NCI-H510A treated with DMSO at 0.1 percent for 48 hours (cell line): Measurements from ENCODE around the gene ARHGAP6.
A peak's percentile ranks its signal among the peaks of the same experiment; 100 is the strongest.
"Not testable (repeated sequence)": the region's sequence is repeated elsewhere in the genome, so short reads cannot be mapped to it uniquely, and the experiment has no call there.

Source experiments
- DNase-seq: peaks from one replicate; lab custom pipeline; 2025; lab: John Stamatoyannopoulos, UW

The ARHGAP6 gene

DNA sequence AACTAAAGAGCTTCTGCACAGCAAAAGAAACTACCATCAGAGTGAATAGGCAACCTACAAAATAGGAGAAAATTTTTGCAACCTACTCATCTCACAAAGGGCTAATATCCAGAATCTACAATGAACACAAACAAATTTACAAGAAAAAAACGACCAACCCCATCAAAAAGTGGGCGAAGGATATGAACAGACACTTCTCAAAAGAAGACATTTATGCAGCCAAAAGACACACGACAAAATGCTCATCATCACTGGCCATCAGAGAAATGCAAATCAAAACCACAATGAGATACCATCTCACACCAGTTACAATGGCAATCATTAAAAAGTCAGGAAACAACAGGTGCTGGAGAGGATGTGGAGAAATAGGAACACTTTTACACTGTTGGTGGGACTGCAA is 304.1 kb downstream of the ARHGAP6 start:
- DNase-seq = not testable (repeated sequence)

DNA sequence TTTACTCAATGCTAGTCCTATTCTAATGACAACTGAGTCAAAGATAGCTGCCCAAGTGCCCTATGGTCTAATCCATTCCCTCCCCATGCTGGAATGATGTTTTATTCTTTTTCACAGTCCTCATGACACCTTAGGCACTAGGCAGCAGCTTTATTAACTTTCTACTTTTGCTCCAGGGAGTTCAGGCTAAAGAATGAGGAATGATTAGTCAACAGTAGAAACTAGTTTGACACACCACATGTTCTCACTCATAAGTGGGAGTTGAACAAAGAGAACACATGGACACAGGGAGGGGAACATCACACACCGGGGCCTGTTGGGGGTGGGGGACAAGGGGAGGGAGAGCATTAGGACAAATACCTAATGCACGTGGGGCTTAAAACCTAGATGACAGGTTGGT is 309.8 kb downstream of the ARHGAP6 start:
- DNase-seq = not testable (repeated sequence)

DNA sequence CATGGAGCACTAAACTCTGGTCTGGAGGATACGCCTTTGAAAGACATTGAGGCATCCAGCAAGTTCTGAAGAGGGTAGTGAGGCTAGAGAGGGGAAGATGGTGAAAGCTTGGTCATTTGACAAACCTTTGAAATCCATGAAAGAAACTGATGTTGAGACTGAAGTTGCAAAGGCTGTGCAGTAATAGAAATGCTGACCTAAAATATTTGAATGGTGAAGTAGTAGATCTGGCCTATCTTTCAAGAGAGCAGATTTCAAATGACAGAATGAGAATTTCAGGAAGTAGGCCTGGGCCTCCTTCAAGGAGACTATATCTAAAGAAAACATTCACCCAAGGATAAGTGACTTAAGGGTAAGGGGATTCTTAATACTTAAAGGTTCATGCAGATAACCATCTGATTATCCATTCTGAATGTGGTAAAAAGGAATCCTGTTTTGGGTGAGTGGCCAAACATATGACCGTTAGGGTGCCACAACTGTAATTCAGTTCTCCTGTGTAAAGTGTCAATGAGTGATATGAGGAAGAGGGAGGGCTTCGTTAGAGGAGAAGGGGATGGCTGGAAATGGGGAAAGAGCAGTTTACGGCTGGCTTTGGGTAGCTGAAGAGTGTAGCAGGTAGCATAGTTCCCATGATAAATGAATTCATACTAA is 310.3 kb downstream of the ARHGAP6 start:
- no peak for DNase-seq

DNA sequence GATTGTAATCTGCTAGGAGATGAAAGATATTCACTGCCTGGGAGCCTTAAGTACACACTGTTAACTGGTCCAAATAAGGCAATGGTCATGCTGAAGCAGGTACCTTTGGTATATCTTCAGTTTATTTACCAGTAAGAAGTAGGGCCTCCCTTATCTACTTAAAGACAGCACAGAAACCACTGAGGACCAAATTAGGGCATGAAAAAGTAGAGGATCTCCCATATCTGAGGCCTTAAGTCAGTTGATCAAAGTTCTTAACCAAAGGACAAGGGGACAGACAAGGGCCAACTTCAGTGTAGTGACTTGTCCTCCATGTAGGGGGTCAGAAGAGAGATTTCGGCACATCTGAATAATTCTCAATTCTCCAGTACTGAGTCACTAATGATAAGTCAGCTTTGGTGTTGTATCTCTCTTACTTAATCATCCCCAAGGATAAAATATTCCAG is 313.4 kb downstream of the ARHGAP6 start:
- DNase-seq = no peak

DNA sequence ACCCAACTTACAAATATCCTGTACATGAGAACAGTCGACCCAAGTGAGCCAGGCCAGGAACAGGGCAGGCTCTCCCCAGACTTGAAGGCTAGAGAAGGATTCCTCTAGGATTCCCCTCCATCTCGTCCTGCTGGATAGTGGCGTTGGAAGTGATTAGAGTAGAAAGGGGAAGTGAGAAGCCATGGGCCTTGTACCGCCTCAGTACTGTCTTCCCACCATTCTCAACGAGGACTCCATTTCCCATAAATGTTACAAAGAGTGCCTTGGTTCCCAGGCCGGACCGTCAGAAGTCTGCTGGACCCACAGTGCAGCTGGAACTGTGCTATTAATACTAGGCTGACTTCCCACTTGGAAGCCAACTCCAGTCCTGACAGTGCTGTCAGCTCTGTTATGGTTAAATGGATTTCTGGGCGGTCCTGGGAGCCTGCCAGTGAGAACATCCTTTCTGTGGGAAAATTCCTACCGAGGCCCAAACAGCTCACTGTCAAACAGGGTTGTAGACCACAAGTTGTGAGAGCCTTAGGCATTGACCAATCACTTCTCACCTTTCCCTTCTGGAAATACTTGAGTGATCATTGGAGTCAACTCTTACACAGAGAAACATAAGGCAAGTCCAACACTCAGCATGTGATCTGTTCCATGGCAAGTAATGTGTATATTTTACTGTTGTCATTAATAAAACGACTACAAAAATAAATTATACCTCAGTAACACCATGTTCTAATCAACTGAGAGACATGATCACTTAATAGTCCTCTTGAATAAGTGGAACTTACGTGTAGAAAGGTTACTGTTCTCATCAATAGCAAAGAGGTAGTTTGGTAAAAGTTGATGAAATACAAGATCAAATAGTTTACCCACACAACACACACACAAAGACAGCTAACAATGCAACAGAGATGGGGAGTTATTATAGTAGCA is 314.1 kb downstream of the ARHGAP6 start:
- no peak for DNase-seq

DNA sequence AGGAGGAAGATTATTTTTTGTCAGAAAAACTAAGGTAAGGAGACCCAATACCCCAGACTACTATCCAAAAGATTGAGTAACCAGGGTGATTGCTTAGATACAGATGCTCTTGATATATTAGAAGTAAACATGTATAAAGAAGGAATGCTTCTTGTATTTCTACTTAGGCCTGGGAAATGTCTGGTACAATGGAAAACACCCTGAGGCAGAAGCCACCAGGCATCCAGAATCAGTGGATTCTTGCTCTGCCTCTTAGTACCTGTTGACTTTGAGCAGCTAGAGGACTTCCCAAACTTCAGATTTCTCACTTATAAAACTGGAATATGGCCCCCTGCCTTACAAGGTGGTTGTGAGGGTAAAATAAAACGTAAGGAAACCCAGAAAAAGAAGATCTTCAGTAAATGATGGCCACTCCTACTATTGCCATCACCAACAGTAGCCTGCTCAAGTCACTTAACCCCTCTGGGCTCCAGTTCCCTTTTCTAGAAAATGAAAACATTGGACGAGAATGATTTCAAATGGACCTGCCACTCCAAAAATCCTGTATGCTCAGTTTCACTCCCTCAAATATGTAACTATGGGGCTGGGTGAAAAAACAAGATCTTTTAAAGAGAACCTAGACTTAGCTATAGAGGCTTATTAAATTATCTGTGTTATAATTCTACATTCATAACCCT is 315.9 kb downstream of the ARHGAP6 start:
- DNase-seq = no peak

DNA sequence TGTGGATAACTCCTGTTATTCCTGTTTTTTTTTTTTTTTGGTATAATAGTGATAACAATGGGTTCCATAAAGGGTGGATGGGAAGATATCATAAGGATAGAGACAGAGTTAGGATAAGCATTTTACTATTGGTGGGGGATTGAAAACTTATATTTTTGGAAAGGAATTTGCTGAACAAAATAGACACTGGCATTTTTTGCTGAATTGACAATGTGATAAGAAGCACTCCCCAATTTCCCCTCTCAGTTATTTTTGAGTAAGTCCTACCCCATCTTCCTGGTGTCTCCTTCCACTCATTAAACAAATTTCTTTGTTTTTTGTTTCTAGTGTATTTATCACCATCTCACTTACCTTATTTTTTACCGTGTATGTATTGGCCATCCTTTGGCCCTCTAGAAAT is 316.7 kb downstream of the ARHGAP6 start:
- DNase-seq = no peak

DNA sequence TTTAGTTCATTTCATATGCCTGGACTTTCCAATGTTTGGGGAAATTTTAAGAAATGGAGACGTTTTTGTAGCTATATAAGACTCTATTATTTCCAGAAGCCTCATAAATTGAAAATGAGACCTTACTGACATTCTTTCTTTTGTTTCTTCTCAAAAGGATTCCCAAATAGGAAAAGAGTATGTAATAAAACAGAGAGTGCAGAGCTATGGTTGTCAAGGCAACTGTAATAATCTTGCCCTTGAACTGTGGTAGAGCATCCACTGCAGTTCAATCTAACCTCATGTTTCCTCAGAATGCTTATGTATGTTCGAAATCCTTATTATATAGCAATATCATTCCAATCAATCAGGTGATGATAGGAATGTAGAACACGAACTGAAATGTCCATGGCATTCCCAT is 318.4 kb downstream of the ARHGAP6 start:
- DNase-seq = no peak

DNA sequence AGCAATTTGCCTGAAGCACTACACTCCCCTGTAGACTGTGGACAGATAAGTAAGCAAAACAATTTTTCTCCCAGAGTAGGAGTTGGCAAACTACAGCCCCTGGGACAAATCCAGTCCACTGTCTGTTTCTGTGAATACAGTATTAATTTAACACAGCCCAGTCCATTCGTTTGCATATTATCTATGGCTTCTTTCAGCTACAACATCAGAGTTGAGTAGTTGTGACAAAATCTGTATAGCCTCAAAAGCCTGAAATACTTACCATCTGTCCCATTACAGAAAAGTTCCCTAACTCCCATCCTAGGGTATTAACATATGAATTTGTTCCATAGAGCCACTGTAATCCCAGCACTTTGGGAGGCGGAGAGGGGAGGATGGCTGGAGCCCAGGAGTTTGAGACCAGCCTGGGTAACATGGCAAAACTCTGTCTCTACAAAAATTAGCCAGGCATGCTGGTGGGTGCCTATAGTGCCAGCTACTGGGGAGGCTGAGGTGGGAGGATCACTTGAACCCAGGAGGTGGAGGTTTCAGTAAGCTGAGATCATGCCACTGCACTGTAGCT is 319.5 kb downstream of the ARHGAP6 start:
- DNase-seq = no peak

DNA sequence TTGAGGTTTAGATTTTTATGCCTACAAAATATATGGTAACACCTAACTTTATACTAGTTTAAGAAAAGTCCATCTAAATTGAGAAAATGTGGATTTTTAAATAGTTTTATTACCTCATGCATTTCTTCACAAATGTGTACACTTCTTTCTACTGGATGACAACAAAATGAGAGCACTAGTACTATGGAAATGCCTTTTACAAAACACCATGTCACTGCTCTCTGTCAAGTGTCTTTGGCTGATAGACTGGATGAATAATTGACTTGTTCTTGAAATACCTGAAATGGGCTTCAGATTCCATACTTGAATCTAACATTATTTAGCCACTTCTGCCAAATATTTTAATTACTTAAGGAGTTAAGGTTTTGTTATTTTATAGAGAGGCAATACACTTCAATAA is 323.0 kb downstream of the ARHGAP6 start:
- DNase-seq = no peak

DNA sequence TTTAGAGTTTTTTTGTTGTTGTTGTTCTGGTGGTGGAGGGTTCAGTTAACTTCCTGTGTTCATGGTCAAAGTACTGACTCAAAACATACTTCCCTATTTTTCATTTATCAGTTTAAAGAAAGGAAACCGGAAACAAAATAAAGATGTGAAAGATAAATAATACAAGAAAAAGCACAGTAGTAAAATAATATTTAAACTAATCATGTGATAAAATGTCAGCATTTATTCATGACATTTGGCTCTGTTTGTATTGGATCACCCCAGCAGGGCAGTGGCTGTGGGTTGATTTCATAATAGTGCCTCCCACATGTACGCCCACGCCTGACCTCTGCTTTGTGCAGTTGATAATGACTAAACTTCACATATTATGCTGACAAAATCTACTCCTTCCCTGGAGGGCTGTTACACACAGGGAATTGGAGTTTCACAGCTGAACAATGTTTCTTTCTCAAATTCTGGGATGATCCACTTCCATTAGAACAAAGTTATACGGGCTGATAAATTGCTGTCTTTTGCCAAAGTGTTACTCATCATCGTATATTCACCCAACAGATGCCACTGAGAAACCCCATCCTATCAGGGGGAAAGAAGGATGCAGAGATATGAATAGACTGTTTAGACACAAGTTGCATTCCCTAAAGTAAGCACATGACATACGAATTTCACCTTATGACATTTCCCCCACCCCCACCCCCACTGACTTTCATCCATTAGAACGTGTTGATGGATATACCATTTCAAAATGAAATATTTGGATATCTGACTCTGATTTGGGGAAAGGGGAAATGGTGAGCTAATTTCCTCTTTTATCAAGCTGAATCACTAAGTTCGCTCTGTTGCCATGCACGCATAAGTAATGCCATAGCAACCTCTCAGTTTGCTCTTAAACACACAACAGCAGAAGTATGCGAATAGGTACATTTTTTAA is 324.2 kb downstream of the ARHGAP6 start:
- no peak for DNase-seq

DNA sequence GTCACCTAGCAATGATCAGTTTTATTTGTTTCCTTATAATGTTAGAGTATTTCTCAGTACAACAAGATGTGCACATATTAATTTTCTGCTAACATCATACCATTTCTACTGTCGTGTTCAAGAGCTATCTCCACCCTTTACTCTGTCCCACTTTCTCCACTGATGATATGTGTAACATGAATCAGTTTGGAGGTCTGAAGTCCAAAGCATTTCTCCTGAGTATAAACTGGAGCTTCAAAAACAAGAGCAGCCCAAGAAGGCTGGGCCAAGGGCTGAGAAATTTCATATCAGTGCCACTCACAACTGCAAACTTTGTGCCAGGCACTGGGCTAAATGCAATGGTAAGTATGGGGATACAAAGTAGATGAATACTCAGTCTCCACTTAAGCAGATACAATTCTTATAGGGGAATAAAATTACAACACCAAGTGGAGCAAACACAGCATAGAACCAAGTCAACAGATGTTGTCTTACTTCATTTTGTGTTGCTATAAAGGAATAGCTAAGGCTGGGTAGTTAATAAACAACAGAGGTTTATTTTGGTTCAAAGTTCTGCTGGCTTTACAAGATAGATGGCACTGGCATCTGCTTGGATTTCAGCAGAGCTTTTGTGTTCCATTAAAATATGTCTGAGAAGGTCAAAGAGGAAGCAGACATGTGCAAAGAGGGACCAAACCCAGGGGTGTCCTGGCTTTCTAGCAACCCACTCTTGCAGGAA is 328.3 kb downstream of the ARHGAP6 start:
- DNase-seq = no peak

DNA sequence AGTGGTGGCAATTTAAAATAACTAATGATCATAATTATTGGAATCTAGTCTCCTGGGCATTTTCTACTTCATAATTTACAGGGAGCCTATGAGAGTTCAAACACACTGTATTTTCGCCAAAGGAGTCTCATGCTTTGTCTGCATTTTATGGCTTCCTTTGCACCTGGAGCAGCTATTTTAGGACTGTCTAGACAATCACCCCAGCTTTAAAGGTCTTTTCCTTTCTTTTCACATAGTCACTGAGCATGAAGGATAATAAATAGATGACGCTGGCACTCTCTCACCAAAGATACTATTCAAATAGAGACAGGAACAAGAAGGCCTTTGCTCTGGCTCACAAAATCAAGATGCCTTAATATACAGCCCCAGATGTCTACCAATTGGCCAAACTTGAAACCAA is 329.5 kb downstream of the ARHGAP6 start:
- DNase-seq = no peak

DNA sequence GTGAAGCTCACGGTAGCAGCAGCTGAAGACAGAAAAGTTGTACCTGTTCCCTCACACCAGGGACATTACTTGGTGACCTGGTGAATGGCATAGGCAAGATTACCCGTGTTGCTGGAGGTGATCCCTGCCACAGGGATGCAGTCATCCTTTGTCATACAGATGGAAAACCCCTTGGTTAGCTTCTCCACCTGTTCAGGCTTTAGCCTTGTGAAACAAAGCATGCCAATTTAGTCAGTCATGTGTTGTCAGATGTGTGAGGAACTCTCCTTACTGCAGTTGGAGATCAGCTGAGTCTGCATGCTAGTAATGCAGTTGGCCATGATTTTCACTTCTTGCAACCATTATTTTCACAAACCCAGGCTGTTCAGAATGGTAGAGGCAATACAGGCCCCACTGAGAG is 331.6 kb downstream of the ARHGAP6 start:
- DNase-seq = no peak

DNA sequence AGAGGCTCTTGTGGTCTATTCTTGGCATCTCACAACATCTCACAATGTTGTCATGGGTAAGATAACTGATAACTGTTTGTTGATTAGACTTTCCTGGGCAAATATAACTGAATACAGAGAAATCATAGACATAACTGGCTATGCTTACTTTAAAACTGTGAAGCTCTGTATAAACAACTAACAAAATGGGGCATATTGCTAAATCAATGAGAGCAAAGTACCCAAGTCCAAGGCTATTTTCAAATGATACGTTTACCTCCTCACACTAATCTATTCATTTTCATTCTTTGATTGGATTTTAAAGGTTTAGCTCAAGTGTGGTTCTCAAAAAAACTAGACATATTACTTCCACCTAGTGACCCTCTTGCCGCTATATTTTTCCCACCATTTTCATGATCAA is 333.9 kb downstream of the ARHGAP6 start:
- DNase-seq = no peak

DNA sequence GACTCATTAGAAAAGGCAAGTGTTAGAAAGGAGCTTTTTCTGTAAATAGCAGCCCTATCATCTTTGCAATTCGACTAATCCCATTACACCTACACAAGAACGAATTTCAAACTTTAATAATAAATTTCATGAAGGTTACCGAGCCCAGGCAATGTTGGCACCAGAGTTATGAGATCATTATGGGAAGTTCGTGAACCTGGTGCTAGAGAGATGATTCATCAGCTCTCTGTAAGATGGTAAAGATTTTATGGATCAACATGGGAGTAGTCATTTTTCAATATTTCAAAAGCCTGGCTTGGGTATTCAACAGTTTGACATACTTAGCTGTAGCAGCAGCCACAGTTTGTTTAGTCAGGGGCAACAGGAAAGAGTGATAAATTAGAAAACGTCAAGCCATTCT is 336.7 kb downstream of the ARHGAP6 start:
- DNase-seq = no peak

DNA sequence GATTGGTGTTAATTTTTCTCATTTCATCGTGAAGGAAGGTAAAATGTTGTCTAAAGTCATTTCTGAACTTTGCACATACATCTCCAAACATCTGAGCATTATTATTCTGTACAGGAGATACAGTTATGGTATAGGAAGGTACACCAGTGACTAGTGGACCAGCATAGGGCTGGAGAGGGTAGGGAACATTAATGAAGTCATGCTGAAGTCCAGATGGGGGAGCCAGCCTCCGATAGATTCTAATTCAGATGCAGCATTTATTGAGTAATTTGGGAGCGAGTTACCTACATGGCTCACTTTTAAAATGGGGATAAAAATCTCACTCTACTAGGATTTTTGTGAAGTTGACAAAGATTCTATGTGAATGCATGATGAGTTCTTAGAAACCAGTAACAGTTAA is 337.6 kb downstream of the ARHGAP6 start:
- DNase-seq = no peak

DNA sequence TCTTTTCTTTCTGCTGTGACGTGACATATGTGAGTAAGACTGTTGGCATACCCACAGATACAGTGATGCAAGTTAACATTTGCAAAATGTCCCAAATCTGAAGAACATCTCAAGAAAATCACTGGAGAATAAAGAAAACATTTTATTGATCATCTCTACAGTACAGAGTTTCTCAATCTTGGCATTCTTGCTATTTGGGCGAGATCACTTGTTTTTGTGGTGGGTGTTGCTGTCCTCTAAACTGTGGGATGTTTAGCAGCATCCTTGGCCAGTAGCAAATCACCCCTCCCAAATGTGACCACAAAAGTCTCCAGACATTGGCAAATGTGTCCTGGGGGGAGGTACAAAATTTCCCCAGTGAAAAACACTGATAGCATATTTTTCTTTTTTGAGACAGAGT is 343.7 kb downstream of the ARHGAP6 start:
- DNase-seq = no peak

DNA sequence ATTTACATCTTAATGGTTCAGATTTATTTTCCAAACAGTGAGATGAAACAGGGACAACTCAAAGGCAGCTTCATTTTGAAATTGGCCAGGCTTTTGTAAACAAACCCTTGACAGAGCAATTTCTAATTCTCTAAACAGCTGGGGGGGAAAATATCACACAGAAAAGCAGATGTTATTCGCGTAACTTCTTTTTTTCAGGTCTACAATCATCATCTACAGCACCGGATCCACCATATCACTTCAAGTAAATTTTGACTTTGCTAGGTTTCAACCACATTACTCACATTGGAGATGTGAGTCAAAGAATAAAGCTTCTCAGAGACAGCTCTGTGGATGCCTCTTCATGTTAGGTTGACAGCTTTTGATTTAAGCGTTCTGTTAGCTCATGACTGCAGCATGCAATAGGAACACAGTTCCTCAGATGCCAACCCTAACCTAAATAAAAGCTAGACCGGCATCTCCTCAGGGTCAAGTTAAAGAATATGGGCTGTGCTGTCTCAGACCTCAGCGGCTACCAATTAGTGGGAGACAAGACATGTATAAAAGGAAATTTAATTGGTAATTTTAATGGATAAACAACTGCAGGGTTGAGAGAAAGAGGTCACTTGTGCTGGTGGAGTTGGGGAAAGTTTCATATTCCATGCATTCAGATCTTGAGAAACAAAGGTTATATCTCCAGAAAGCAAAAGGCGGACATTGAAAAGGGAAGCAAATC is 345.8 kb downstream of the ARHGAP6 start:
- DNase-seq = peak; percentile 5

DNA sequence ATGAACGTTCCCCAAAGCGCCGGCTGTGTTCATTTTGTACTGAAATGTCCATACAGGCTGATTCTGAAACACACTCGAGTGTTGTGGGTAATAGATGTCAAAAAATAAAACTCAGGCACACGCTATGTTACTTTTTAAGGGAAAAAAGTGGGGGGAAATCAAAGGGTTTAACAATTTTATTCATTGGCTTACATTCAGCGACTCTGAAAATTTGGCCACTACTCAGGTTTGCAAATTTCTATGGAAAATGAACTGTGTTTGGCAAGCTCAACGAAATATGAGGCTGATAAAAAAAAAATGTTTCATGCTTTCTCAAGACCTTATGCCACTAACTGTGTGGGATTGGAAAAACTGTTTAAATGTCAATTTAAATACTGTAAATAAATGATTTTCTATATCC is 354.0 kb downstream of the ARHGAP6 start:
- no peak for DNase-seq
